Right kidney (tissue), 9 donors: ENCODE measurements around the gene ARNT2.
A peak's percentile ranks its signal among the peaks of the same experiment; 100 is the strongest.
"Not testable (repeated sequence)": the region's sequence is repeated elsewhere in the genome, so short reads cannot be mapped to it uniquely, and the experiment has no call there.

ENCODE experiments used
- DNase-seq: peaks from one replicate; pipeline ENCODE4 v3.0.0-alpha.2; 2016
- long read RNA-seq, 8 donors: transcript quantifications; one replicate each; lab custom pipeline, GENCODE V29; 2026

ARNT2 gene
- long read RNA-seq, donor 1, full-length matches to known transcripts, result 1 of 1 reads
- long read RNA-seq, donor 1, partial matches to known transcripts, result 0 of 1 reads
- long read RNA-seq, donor 1, other reads (novel, unspliced or antisense), result 0 of 1 reads
- long read RNA-seq, donor 2, result 0 reads
- long read RNA-seq, donor 3, partial matches to known transcripts, result 0 of 1 reads
- long read RNA-seq, donor 3, other reads (novel, unspliced or antisense), result 0 of 1 reads
- long read RNA-seq, donor 4, full-length matches to known transcripts, result 1 of 1 reads
- long read RNA-seq, donor 4, partial matches to known transcripts, result 0 of 1 reads
- long read RNA-seq, donor 4, other reads (novel, unspliced or antisense), result 0 of 1 reads
- long read RNA-seq, donor 5, full-length matches to known transcripts, result 1 of 1 reads
- long read RNA-seq, donor 5, partial matches to known transcripts, result 0 of 1 reads
- long read RNA-seq, donor 5, other reads (novel, unspliced or antisense), result 0 of 1 reads
- long read RNA-seq, donor 6, result 0 reads
- long read RNA-seq, donor 7, result 0 reads
- long read RNA-seq, donor 8, result 0 reads

DNA sequence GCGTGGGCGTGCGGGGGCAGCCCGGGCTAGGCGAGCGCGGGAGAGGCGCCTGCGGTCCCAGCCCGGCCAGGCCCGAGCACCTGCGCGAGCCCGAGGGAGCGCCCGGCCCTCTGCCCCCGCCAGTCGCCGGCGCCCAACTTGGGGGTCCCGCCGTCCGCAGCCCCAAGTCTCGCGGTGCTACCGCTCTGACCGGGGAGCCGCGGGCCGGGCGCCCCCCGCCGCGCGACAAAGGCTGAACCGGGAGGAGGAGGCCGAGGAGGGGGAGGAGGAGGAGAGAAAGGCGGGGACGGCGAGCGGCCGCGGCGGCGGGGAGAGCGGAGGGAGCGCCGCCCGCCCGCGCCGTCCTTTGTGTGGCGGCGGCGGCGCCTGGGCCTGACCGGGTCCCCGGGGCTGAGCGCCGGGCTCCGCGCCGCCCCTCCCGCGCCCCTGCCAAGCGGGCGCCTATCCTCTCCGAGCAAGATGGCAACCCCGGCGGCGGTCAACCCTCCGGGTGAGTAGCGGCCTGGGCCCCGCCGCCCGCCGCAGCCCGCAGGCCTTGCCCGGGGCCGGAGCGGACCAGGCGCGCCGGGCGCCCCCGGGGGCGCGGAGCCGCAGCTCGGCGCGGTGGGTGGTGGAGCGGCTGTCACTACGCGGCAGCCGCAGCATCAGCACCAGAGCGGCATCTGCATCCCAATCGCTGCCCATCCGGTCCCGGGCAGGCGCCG, at the start of gene ARNT2:
TSS of gene ARNT2 (plus strand) at position 326 of the 704 bp plus-strand sequence. CDS start at position 460, 134 bp downstream.
- DNase-seq, result peak; percentile 88

DNA sequence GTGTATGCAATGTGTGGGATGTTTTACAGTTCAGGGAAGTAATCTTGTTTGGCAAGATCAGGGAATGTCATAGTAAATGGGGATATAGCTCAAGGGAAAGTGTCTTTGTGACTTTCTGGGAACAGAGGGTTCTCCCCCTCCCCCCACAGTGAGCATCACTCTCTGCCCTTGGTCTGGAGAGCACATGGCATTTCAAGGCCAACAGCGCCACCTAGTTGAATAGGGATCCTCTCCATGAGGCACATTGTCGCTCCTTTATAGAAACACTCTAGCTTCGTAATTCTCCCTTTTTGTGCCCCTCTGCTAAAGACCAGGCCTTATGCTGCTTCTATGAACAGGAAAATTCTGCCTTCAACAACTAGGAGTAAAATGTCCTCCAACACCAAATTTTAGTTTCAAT, 37.1 kb upstream of the ARNT2 start:
- no peak for DNase-seq

DNA sequence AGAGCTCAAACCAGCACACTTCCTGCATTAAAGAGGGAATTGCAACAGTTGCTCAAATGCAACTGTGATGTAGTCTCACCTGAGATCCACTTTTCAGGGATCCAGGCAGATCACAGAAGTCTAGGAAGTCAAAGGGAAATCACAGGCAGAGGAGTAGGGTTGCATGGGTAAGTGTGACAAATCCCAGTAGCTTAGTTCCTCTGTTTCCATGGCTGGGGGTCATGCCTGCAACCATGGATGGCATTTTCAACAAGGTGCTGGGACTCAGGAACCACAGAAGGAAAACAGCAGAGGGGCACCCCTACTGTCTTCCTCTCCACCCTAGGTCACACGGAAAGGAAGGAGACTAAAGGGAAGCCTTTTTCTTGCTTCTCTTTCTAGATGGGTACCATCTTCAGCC, 36.5 kb upstream of the ARNT2 start:
- no peak for DNase-seq

DNA sequence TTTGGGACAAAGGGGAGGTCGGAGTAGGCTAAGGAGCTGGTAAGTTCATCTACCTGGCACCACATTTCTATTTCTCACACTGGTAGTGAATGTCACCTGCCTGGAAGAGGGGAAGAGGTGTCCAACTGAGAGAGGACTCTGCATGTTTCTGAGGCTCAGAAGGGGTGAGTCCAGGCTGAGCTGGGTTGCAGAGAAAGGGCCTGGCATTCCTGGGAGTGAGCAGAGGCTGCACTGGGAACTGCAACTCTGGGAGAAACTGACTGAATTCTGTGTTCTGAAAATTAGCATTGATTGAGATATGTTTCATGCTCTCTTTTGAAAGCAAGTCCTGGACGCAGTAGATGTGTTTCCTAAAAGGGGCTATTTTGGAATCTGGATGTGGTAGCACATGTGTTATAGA, 32.3 kb upstream of the ARNT2 start:
- no peak for DNase-seq

DNA sequence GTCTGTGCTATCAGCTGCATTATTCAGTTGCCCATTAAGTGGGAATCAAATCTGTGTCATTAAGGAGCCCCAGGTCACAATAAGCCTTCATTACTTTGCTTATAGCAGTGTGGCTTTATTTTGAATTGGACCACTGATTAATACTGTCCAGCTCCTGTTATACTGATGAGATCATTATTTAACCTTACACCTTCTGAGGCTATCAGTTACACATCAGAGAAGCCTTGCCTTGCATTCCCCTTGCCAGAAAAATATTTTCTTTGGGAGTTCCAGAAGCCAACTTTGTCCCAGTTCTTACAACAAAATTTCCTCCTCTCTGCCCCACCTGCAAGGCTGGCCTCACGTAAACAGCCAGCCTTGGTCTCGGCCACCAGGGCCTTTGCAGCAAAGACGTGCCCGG, 29.7 kb upstream of the ARNT2 start:
- no peak for DNase-seq

DNA sequence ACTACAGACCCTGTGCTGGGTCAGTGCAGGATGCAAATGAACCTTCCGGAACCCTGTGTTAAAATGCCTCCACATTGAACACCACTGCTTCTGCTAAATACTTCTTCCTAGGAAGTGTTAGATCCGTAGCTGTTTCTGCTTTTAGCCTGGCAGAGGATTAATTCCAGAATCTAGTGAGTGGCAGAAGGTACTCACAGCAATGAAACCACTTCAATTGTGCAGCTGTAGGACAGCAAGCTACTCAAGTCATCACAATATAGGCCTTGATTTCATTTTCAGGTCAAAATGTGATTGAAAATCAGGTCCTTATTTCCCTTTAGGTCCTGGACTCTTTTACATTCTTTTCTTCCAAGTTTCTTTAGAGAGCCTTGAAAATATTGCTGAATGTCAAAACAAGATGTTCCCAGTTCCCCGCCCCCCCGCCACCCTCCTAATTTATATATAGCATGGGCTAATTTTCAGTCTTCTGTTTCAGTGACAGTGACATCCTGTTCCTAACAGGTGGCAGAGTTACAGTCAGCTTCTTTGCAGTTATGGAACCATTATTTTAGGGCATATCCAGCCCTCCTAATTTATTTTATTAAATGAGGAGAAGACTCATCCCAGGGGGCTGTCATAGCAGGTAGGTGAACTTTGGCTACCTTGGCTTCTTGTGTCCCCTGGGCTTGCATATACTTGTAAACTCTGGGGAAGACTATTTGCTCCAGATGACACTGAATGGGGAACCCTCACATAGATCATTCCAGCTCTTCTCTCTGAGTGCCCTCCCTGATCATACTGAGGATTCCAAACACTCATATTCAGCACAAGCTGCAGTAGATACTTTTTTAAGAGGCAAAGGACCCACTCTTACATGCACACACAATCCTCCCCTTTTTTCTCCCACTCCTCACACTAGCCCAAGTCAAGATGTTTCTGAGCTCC, 28.0 kb upstream of the ARNT2 start:
- no peak for DNase-seq

DNA sequence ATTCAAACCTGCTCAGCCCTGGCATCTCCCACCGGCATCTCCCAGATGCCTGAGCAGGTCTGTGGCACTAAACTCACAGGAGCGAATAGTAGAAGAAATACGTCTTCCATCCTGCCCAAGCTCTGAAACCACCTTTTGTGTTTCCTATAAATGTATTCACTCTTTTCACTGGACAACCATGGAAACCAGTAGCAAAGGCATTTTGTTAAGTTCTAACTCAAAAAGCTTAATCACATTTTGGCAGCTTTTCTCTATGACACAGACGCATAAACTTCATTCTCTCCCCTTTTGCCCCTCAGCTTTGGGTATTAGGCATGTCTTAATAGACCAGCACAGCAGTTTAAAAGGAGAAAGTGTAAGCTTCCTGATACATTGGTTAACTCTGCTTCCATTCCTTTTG, 24.5 kb upstream of the ARNT2 start:
- DNase-seq, result no peak

DNA sequence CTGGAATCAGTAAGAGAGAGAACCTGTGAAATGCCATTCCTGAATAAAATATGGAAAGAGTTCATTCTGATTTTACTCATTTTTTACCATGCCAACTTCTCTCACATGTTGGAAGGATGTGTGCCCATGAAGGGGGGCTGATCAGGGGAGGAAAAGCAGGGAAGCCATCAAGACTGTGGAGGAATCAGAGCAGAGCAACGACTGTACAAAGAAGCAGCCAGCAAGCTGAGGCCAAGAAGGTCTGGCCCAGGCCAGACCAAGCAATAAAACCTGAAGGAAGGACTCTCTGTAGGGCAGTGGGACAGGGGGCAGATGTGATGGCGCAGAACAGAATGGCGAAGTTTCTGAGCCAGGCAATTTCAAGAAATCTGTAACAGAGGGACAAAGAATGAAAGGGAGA, 24.0 kb upstream of the ARNT2 start:
- no peak for DNase-seq

DNA sequence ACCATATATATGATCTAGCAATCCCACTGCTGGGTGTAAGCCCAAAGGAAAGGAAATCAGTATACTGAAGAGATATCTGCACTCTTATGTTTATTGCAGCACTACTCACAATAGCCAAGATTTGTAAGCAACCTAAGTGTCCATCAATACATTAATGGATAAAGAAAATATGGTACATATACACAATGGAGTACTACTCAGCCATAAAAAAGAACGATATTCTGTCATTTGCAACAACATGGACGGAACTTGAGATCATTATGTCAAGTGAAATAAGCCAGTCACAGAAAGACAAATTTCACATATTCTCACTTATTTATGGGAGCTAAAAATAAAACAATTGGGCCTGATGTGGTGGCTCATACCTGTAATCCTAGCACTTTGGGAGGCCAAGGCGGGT, 21.9 kb upstream of the ARNT2 start:
- no peak for DNase-seq

DNA sequence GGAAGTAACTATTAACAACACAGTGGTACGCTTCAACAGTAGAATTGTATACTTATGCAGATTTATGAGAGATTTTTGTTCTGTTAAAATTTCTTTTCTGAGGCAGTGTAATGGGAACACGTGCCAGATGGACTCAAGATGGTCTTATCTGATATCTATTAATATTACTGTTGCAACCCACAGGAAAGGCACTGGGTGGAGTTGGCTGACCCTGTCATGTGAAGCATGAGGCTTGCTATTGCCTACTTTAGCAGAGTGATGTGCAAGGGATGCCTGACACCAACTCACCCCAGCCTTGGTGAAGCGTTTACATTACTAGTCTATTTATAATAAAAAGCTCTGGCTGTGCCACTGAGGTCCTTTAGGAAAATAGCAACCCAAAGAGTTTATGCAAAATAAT, 19.8 kb upstream of the ARNT2 start:
- DNase-seq, result no peak

DNA sequence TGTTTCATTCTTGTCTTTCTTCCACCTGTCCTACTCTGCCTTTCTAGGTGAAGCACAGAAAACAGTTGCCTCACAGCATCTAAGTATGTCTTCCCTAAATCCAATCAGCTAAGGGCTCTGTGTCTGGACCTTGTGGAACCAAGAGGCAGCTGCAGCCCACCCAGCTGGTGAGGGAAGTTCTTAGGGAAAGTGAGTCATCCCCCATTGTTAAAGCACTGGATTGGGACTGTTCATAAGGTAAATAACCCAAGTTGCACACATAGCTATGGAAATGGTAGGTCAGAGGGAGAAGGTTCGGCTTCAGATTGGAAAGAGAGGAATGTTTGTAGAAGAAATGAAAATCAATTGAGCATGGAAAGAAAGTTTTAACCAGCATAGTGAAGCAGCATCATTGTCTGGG, 18.0 kb upstream of the ARNT2 start:
- peak; percentile 9 for DNase-seq

DNA sequence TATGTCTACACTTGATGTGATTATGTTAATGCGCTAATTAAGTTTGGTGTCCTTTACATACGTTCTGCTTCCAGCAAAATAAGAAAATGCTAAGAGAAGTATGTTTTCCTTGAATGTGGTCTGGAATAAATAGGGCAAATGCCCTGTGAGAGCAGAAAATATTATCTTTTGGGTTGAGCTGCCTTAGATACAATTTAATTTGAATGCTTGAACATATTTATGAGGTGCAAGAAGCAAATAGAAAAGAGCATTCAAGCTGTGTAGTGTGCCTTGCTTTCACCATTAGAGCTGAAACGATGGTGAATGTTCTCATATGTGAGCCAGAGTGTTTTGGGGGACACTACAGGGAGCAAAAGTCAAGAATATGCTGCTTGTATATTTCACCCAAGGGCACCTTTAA, 15.9 kb upstream of the ARNT2 start:
- no peak for DNase-seq

DNA sequence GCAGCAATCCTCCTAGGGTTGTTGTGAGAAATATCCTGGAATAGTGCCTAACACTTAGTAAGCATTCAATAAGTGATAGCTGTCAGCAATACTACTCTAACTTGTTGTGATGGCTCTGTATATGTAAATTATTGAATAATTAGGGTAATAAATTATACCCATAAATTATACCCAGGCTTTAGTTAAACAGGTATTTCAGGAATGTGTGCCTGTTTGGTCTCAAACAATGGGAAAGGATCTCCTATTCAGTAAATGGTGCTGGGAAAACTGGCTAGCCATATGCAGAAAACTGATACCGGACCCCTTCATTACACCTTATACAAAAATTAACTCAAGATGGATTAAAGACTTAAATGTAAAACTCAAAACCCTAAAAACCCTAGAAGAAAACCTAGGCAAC, 14.8 kb upstream of the ARNT2 start:
- no peak for DNase-seq

DNA sequence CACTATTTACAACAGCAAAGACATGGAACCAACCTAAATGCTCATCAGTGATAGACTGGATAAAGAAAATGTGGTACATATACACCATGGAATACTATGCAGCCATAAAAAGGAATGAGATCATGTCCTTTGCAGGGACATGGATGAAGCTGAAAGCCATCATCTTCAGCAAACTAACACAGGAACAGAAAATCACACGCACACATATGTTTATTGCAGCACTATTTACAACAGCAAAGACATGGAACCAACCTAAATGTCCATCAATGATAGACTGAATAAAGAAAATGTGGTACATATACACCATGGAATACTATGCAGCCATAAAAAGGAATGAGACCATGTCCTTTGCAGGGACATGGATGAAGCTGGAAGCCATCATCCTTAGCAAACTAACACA, 13.2 kb upstream of the ARNT2 start:
- not testable (repeated sequence) for DNase-seq

DNA sequence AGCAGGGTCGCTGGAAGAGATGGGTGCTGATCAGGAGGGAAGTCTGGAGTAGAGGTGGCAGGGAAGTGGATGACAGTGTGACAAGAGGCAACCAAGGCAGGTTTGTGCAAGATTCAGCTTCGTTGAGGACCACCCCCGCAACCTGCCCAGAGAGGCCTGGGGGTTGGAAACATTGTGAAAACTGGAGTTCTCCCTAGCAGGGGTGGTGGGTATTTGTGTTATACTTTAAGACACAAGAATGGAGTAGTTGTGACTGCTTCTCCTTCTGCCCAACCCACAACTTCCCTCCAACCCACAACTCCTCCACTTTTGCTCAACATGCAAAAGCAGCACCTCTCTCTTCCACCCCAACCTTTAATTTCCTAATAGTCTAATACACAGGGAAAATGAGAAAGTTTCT, 8.6 kb upstream of the ARNT2 start:
- peak; percentile 20 for DNase-seq

DNA sequence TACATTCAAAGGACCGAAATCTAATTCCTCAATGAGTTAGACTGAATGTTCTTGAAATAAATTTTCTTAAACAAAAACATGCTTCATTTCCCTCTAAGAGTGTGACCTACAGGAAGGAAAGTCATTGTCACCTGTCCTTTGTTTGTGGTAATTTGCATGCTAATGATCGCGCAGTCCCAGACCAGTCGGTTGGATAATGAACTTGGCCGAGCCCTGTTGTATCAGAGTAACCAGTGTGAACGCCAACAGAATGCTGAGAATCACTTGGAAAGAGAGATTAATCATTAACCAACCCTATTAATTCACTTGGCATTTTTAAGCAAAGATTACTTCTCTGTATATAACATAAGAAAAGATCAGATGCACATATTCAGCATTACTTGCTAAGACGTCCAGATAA, 8.1 kb upstream of the ARNT2 start:
- DNase-seq, result peak; percentile 26

DNA sequence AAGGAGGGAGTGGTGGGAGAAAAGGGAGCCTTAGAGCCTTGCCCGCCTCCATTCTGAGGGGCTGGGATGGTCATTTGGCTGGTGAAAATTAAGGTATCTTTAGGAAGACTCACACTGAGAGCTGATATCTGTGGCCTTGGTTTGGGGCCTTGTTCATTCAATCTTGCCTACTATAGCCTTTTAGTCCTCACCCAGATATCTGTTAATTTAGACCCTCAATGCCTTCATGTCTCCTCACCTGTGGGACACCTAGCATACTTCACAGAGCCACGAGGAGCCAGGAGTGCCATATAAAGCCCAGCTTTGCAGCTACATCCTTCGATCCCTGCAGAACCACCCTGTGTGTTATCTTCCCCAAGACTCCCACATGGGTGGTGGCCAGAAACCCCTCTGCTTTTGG, 4.7 kb upstream of the ARNT2 start:
- DNase-seq, result no peak

DNA sequence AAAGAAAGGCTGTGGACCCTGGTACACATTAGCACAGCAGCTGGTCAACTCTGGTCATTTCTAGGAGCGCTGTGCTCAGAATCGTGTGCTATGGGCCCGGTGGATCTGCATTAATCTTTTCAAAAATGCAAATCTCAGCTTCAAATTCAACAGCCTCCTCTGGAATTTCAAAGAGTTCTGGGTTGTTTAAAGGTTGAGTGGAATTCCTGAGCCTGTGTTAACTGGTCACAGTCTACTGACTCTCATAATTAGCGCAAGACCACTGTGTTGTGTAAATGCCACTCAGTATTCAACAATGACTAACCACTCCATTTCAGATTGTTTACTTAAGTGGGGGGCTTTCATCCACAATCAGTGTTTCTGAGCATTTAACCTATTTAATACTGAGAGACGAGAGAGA, 2.7 kb upstream of the ARNT2 start:
- peak; percentile 28 for DNase-seq

DNA sequence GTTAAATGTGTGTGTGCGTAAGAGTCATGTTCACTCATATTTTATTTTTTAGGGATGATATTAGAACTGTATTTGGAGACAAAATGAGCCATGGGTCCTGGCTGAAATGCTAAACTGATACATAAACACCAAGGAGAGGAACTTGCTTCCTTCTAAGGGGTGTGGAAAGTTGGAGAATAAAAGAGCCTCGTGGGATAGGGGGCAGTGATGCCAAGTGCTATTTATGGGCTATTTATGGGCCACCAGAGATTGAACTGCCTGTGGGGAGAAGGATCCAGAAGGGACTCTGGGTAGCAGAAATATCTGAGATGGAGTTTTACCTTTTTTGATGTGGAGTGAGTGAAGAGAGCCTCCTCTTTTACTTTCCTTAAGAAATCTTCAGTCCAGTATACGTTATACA, 1.8 kb upstream of the ARNT2 start:
- DNase-seq, result peak; percentile 16

DNA sequence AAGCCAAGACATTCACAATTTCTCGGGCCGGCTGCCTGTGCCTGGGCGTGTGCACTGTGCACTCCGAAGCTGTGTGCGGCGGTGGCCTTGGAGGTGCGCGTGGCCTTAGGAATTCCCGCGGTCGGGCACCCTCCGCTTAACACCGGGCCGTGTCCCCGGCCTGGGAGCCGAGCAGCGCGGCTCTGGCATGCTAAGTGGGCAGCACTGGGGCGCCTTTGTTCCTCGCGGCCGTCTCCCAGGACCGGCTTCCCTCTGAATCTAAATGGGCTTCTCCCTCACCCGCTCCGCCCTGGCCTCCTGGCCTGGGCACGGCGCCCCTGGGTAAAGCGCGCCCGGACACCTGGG, 498 bp upstream of the ARNT2 start:
- no peak for DNase-seq

DNA sequence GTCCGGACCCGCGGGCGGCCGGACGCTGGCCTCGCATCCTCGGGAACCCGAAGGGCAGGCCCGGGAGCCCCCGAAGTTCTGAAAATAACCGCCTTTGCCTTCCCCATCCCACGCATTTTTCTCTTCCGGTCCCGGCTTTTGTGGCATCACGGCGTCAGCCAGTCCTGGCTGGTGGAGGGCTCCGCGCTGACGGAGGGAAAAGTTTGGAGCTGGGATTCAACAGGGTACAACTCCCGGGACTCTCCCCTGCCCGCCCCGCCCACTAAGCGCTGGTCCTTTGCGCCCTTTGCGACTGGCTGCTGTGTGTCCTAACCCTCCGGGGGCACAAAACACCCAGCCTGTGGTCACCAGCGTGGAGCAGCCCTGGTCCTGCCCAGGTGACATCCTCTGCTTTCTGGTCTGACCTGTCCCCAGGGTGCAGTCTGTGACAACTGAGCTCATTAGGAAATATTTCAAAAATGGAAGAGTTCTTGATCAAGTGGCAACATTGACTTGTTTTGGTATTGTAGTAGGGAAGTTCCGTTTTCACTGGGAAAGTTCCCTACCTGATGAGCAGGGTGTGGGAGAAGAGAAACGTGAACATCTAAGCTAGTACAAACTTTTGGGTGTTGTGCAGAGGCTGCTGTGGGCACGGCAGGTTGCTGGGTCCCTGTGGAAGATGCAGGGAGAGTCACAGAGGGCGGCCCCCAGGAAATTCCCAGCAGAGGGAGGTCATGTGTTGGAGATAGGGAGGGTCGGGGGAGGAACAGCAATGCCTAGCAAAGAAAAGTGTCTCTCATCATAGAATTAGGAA, 775 bp downstream of the ARNT2 start:
- peak; percentile 84 for DNase-seq

DNA sequence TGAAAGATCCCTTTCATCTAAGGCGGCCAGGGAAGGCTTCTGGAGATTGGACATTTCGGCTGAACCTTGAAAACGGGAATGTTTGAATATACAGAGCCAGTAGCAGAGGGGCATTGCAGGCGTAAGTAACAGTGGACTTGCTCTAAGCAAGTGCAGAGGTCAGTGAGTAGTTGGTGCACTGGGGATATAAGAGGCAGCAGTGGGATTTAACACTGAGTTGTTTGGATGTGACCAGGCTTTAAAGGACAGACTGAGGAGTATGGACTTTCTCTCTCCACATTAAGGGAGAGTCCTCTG, 1.3 kb downstream of the ARNT2 start:
- DNase-seq, result no peak
